Karpas-422 (cell line): ENCODE results near the gene ELF4. TPM values are rescaled to one million over a fixed set of nuclear protein-coding genes. Genes with fewer than 3 reads are reported as not detected.
"Not testable (repeated sequence)": the region's sequence is repeated elsewhere in the genome, so short reads cannot be mapped to it uniquely, and the experiment has no call there.

Source experiments
- DNase-seq: peaks from one replicate; pipeline ENCODE4 v3.0.0-alpha.2; 2015
- H2AFZ ChIP-seq: fragments of 200-600 bp; sonication (generic); 2 replicates; pipeline ENCODE4 v1.6.1; 2014; ENCODE audit warnings: antibody characterized with exemption, low read length, mixed read lengths
- H3K27ac ChIP-seq: fragments of 200-600 bp; sonication (generic); 2 replicates; pipeline ENCODE4 v1.5.1; 2014; ENCODE audit warnings: mild to moderate bottlenecking, low read length, moderate library complexity
- H3K27me3 ChIP-seq: fragments of 200-600 bp; sonication (generic); 2 replicates; pipeline ENCODE4 v1.6.1; 2014; ENCODE audit warnings: low read length, mixed read lengths
- H3K36me3 ChIP-seq: fragments of 200-600 bp; sonication (generic); 2 replicates; pipeline ENCODE4 v1.6.1; 2014; ENCODE audit warnings: low read length, mixed read lengths; ENCODE audit not compliant: insufficient read depth
- H3K4me1 ChIP-seq: fragments of 200-600 bp; sonication (generic); 2 replicates; pipeline ENCODE4 v1.6.1; 2014; ENCODE audit warnings: mild to moderate bottlenecking, low read length, mixed read lengths
- H3K4me2 ChIP-seq: fragments of 200-600 bp; sonication (generic); 2 replicates; pipeline ENCODE4 v1.6.1; 2014; ENCODE audit warnings: low read length, low read depth, mild to moderate bottlenecking; ENCODE audit not compliant: poor library complexity, severe bottlenecking
- H3K4me3 ChIP-seq: fragments of 200-600 bp; sonication (generic); 2 replicates; pipeline ENCODE4 v1.5.1; 2014; ENCODE audit warnings: mild to moderate bottlenecking, antibody characterized with exemption, low read length, mixed read lengths
- H3K79me2 ChIP-seq: fragments of 200-600 bp; sonication (generic); 2 replicates; pipeline ENCODE4 v1.6.1; 2014; ENCODE audit warnings: mild to moderate bottlenecking, low read length, mixed read lengths
- H3K9ac ChIP-seq: fragments of 200-600 bp; sonication (generic); 2 replicates; pipeline ENCODE4 v1.6.0; 2014; ENCODE audit warnings: low read length
- H3K9me2 ChIP-seq: fragments of 200-600 bp; sonication (generic), shearing (Covaris generic); replicated peaks from 2 replicates; pipeline ENCODE4 v1.6.0; 2014; ENCODE audit warnings: mild to moderate bottlenecking, low read length, moderate library complexity; ENCODE audit not compliant: insufficient read depth
- H3K9me3 ChIP-seq: fragments of 300-700, 200-600 bp; sonication (generic); 2 replicates; pipeline ENCODE4 v1.6.1; 2014; ENCODE audit warnings: low read length, mixed read lengths
- H4K20me1 ChIP-seq: fragments of 200-600 bp; sonication (generic); 2 replicates; pipeline ENCODE4 v1.6.1; 2014; ENCODE audit warnings: mild to moderate bottlenecking, antibody characterized with exemption, low read length, low read depth; ENCODE audit not compliant: insufficient read depth
- total RNA-seq: library from RNA; depleted of rRNA; stranded (reverse); fragments of >200 nt; shearing (Covaris generic); gene quantifications from 2 replicates; pipeline ENCODE4 v1.2.3, GENCODE V29; 2014; ENCODE audit warnings: low replicate concordance

ELF4 gene
- total RNA-seq, 1 experiment from 2014 or later, result 31.7 TPM

- Histone ChIP-seq H2AFZ (no peak overlapping the region), H3K36me3 (no peaks in the 10 kb centered on the region), H4K20me1 (no peaks in the 10 kb centered on the region), H3K4me2 (peak overlapping the region; percentile 37), H3K27me3 (no peaks in the 10 kb centered on the region), H3K79me2 (no peaks in the 10 kb centered on the region), H3K9me2 (no peaks in the 10 kb centered on the region), H3K9me3 (no peaks in the 10 kb centered on the region), H3K4me3 (peak overlapping the region; percentile 3; the same call in 1 of the 2 replicates), H3K9ac (no peak overlapping the region), H3K4me1 (peaks cover 36% of the 10 kb centered on the region), H3K27ac (no peak overlapping the region)
- DNase-seq, result no peak
Measured at GRCh38 chrX:130119312-130119898, 9.1 kb upstream of the ELF4 start.

- Histone ChIP-seq H3K27me3 (no peaks in the 10 kb centered on the region), H3K4me3 (peak overlapping the region; percentile 3; the same call in 1 of the 2 replicates), H4K20me1 (no peaks in the 10 kb centered on the region), H3K9me2 (no peaks in the 10 kb centered on the region), H3K9ac (peak overlapping the region; percentile 8; the same call in 1 of the 2 replicates), H3K9me3 (no peaks in the 10 kb centered on the region), H3K4me2 (peak overlapping the region; percentile 37), H3K4me1 (peaks cover 36% of the 10 kb centered on the region), H3K27ac (no peak overlapping the region), H2AFZ (peak overlapping the region; percentile 39; the same call in 1 of the 2 replicates), H3K79me2 (no peaks in the 10 kb centered on the region), H3K36me3 (no peaks in the 10 kb centered on the region)
- DNase-seq, result peak; percentile 47
Measured at GRCh38 chrX:130118441-130119311, 8.4 kb upstream of the ELF4 start.

- no peaks in the 10 kb centered on the region for H3K79me2 ChIP-seq
- H3K9me2 ChIP-seq, result no peaks in the 10 kb centered on the region
- no peak for DNase-seq
- peaks cover 36% of the 10 kb centered on the region for H3K4me1 ChIP-seq
- H3K27ac ChIP-seq, result no peak overlapping the region
- H3K4me2 ChIP-seq, result no peak overlapping the region
- H3K27me3 ChIP-seq, result no peaks in the 10 kb centered on the region
- no peak overlapping the region for H2AFZ ChIP-seq
- no peaks in the 10 kb centered on the region for H3K9me3 ChIP-seq
- H3K36me3 ChIP-seq, result no peaks in the 10 kb centered on the region
- H3K9ac ChIP-seq, result no peak overlapping the region
- H4K20me1 ChIP-seq, result no peaks in the 10 kb centered on the region
- no peak overlapping the region for H3K4me3 ChIP-seq
Measured at GRCh38 chrX:130117166-130117565, 6.9 kb upstream of the ELF4 start.

- H3K4me3 ChIP-seq, H3K36me3 ChIP-seq, H3K9me3 ChIP-seq, DNase-seq, H3K9ac ChIP-seq, H3K9me2 ChIP-seq, H3K4me2 ChIP-seq, H3K27ac ChIP-seq, H3K79me2 ChIP-seq, H4K20me1 ChIP-seq, H2AFZ ChIP-seq, H3K27me3 ChIP-seq: not testable (repeated sequence)
- H3K4me1 ChIP-seq, result peaks cover 36% of the 10 kb centered on the region
Measured at GRCh38 chrX:130115119-130115885, 5.0 kb upstream of the ELF4 start.

GRCh38 chrX:130114141-130114588 is 3.9 kb upstream of the ELF4 start:
- Histone ChIP-seq H3K9me3 (no peaks in the 10 kb centered on the region), H3K4me1 (peaks cover 27% of the 10 kb centered on the region), H3K4me2 (no peak overlapping the region), H3K27ac (no peak overlapping the region), H3K79me2 (peaks cover 10% of the 10 kb centered on the region), H3K27me3 (no peaks in the 10 kb centered on the region), H3K4me3 (no peak overlapping the region), H3K9ac (no peak overlapping the region), H3K36me3 (no peaks in the 10 kb centered on the region), H4K20me1 (no peaks in the 10 kb centered on the region), H2AFZ (no peak overlapping the region), H3K9me2 (no peaks in the 10 kb centered on the region)
- DNase-seq, result no peak

- Histone ChIP-seq H3K4me3 (peak overlapping the region; percentile 65), H3K36me3 (no peaks in the 10 kb centered on the region), H3K27ac (peak overlapping the region; percentile 60), H3K27me3 (no peaks in the 10 kb centered on the region), H3K9me3 (no peaks in the 10 kb centered on the region), H3K9ac (peak overlapping the region; percentile 73), H3K4me2 (peak overlapping the region; percentile 76), H4K20me1 (peaks cover 7% of the 10 kb centered on the region; the same call in 1 of the 2 replicates), H2AFZ (no peak overlapping the region; the same call in 1 of the 2 replicates), H3K4me1 (peaks cover 36% of the 10 kb centered on the region), H3K9me2 (no peaks in the 10 kb centered on the region), H3K79me2 (peaks cover 37% of the 10 kb centered on the region)
- DNase-seq, result peak; percentile 55
Measured at GRCh38 chrX:130111220-130112154, 1.2 kb upstream of the ELF4 start.

- H3K9me2 ChIP-seq, result no peaks in the 10 kb centered on the region
- H3K79me2 ChIP-seq, result peaks cover 53% of the 10 kb centered on the region
Measured at GRCh38 chrX:130109429-130110378, 593 bp downstream of the ELF4 start.

More at GRCh38 chrX:130109429-130110378, 593 bp downstream of the ELF4 start:
- peak overlapping the region; percentile 84 for H3K4me2 ChIP-seq
- H4K20me1 ChIP-seq, result peaks cover 7% of the 10 kb centered on the region; the same call in 1 of the 2 replicates
- H2AFZ ChIP-seq, result no peak overlapping the region
- peak overlapping the region; percentile 68 for H3K4me3 ChIP-seq
- no peaks in the 10 kb centered on the region for H3K36me3 ChIP-seq
- peaks cover 43% of the 10 kb centered on the region for H3K4me1 ChIP-seq
- no peaks in the 10 kb centered on the region for H3K9me3 ChIP-seq
- peak overlapping the region; percentile 84 for H3K27ac ChIP-seq
- peak overlapping the region; percentile 86 for H3K9ac ChIP-seq
- no peaks in the 10 kb centered on the region for H3K27me3 ChIP-seq
- DNase-seq, result peak; percentile 54
